Mucosa of descending colon (tissue), 3 donors: ENCODE measurements around the gene MCCC2. TPM values are rescaled to one million over a fixed set of nuclear protein-coding genes. Genes with fewer than 3 reads are reported as not detected.

Source experiments
- ATAC-seq: fragments of 200-7000 bp; cut with Tn5 transposase; one replicate; pipeline ENCODE4 v1.9.1; 2020; ENCODE audit warnings: mild to moderate bottlenecking, moderate library complexity
- DNase-seq, 3 donors: peaks; one replicate each; pipeline ENCODE4 v3.0.0-alpha.2; 2020
- H3K36me3 ChIP-seq: fragments of 200-600 bp; one replicate; pipeline ENCODE4 v1.8.0; 2021; ENCODE audit warnings: low read depth, mild to moderate bottlenecking
- H3K4me1 ChIP-seq: fragments of 200-600 bp; one replicate; pipeline ENCODE4 v1.8.0; 2021; ENCODE audit warnings: low read depth, mild to moderate bottlenecking
- H3K4me3 ChIP-seq: fragments of 200-600 bp; one replicate; pipeline ENCODE4 v1.8.0; 2021; ENCODE audit warnings: mild to moderate bottlenecking
- H3K9me3 ChIP-seq: fragments of 200-600 bp; one replicate; pipeline ENCODE4 v1.8.0; 2021; ENCODE audit warnings: mild to moderate bottlenecking
- CTCF ChIP-seq: fragments of 200-600 bp; IDR thresholded peaks from one replicate; pipeline ENCODE4 v1.8.0; 2022; ENCODE audit warnings: antibody characterized with exemption, mild to moderate bottlenecking
- intact Hi-C, 2 donors: fragments of 100-400 bp; cut with DNase I in 1 of 2; cut with micrococcal nuclease in 1 of 2; formaldehyde crosslinking; loops; one replicate each; pipeline versions ENCODE4 v1.11.0 to v1.11.1; 2022; cut with DNase I, micrococcal nuclease
- total RNA-seq, 3 donors: library from RNA; stranded (reverse); fragmentation: NEBNext Ultra II Directional in 2 of 3; extraction: Animal tissue kit (Norgen Biotek cat#: 25700) in 2 of 3; gene quantifications; one replicate each; pipeline versions ENCODE4 v1.2.1 to v1.2.4, GENCODE V29; 2021 to 2023
- donor health status: DM: no; HTN: no; CAD: no; lungs with moderate emphysema.
- donor health status: DM: no; HTN: no; CAD: no.
- donor health status: DM: no; HTN: yes; CAD: no.

MCCC2 gene
- total RNA-seq, 3 donors from 2014 or later = 32.3 to 63.8 (median 54.0) TPM

GRCh38 chr5:71586052-71586940 is 844 bp upstream of the MCCC2 start:
- Histone ChIP-seq H3K9me3 (no peaks in the 10 kb centered on the region), H3K4me1 (peaks cover 8% of the 10 kb centered on the region), H3K4me3 (peak overlapping the region; percentile 65), H3K36me3 (no peaks in the 10 kb centered on the region)
- ATAC-seq = no peak
- intact Hi-C loops = no loop called here
- TF ChIP-seq CTCF = no peak
- DNase-seq = peak in 1 of 3 donors; percentile 14

- H3K36me3 ChIP-seq = no peaks in the 10 kb centered on the region
- TF ChIP-seq CTCF = no peak
- peak in 1 of 3 donors; percentile 35 for DNase-seq
- intact Hi-C loops = no loop called here
- peaks cover 8% of the 10 kb centered on the region for H3K4me1 ChIP-seq
- peak; percentile 16 for ATAC-seq
- H3K4me3 ChIP-seq = peak overlapping the region; percentile 65
- no peaks in the 10 kb centered on the region for H3K9me3 ChIP-seq
Measured at GRCh38 chr5:71587766-71588532, 809 bp downstream of the MCCC2 start.

GRCh38 chr5:71588533-71588885 is 1.4 kb downstream of the MCCC2 start:
- Histone ChIP-seq H3K4me1 (peaks cover 8% of the 10 kb centered on the region), H3K9me3 (no peaks in the 10 kb centered on the region), H3K36me3 (no peaks in the 10 kb centered on the region), H3K4me3 (no peak overlapping the region)
- TF ChIP-seq CTCF = no peak
- ATAC-seq (no peak), DNase-seq (no peak)
- intact Hi-C loops = no loop called here

- intact Hi-C loops = no loop called here
- no peak for ATAC-seq
- Histone ChIP-seq H3K4me1 (peaks cover 8% of the 10 kb centered on the region), H3K36me3 (no peaks in the 10 kb centered on the region), H3K4me3 (no peak overlapping the region), H3K9me3 (no peaks in the 10 kb centered on the region)
- no peak for DNase-seq
- TF ChIP-seq CTCF = no peak
Measured at GRCh38 chr5:71589903-71590302, 2.8 kb downstream of the MCCC2 start.

- Histone ChIP-seq H3K4me3 (no peak overlapping the region), H3K9me3 (no peaks in the 10 kb centered on the region), H3K4me1 (peaks cover 8% of the 10 kb centered on the region), H3K36me3 (no peaks in the 10 kb centered on the region)
- intact Hi-C loops = no loop called here
- no peak for TF ChIP-seq CTCF
- DNase-seq (no peak), ATAC-seq (no peak)
Measured at GRCh38 chr5:71591100-71591499, 4.0 kb downstream of the MCCC2 start.
